NOMO-1 treated with DMSO at 0.1 percent for 48 hours (cell line): Measurements from ENCODE around the gene HECA.

Experiments
- DNase-seq: peaks from one replicate; lab custom pipeline; 2025; ENCODE audit not compliant: unreplicated experiment; lab: John Stamatoyannopoulos, UW

The HECA gene

GRCh38 chr6:139159016-139159415 lies 24.1 kb downstream of the HECA start:
- DNase-seq: no peak

DNA sequence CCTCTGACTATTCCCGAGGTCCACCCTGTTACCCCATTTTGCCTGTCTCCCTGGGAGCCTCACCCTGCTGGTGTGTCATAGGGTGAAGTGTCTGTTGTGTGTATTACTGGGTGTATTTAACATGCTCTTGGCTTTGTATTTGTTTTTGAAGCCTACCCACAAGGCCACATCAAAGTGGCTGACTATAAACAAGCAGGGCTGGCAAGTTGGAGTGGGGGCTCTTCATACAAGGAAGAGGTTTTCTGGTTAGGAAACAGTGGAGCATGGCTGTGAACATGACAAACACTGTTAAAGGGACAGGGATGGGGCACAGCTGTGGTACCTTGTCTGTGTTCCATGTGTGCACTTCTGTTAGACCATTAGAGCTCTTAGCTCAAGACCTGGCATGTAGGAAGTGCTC lies 26.3 kb downstream of the HECA start:
- no peak for DNase-seq

GRCh38 chr6:139161817-139162284 lies 27.0 kb downstream of the HECA start:
- peak; percentile 13 for DNase-seq

DNA sequence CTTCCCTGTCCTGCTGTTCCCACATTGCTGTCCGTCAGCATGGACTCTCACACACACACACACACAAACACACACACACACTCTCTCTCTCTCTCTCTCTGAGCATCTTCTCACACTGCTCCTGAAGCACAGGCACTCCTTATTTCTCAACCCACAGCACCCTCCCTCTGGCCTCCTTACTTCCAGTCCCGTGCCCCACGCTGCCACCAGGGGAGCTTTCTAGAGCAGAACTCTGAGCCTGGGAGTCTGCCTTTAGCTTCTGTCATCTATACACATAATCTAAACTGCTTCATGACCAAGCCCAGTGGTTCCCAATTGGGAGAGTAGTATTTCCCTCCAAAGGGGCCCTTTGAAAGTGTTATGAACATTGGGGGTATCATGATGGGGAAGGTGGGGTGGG lies 29.1 kb downstream of the HECA start:
- no peak for DNase-seq

- DNase-seq: peak; percentile 32
These were observed 30.4 kb downstream of the HECA start for GRCh38 chr6:139165324-139165723.

GRCh38 chr6:139166238-139166955 lies 31.5 kb downstream of the HECA start:
- no peak for DNase-seq

- DNase-seq: no peak
These were observed 32.1 kb downstream of the HECA start for GRCh38 chr6:139166956-139167313.

GRCh38 chr6:139172151-139172550 lies 37.3 kb downstream of the HECA start:
- DNase-seq: no peak

GRCh38 chr6:139172567-139172966 lies 37.7 kb downstream of the HECA start:
- no peak for DNase-seq

GRCh38 chr6:139173172-139173571 lies 38.3 kb downstream of the HECA start:
- no peak for DNase-seq

- no peak for DNase-seq
These were observed 38.9 kb downstream of the HECA start for GRCh38 chr6:139173822-139174221.

DNA sequence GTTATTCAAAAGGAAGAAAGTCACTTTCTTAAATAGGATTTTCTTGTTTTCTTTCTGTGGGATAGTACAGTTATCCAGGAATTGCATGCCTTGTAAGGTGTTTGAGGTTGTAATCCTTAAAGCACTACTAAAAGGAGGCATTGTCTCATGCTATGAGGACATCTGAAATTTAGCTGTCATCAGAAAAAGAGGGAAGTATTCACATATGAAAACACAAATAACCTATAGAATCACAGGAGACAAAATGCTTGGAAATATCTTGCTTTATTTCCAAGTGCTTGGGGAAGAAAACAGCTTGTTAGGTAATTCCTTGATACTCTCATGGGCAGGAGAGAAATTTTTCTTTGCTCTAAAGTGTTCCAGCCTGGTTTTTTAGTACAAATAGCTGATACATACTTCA lies 40.1 kb downstream of the HECA start:
- DNase-seq: peak; percentile 12

- peak; percentile 84 for DNase-seq
These were observed 40.6 kb downstream of the HECA start for GRCh38 chr6:139175389-139175948.

DNA sequence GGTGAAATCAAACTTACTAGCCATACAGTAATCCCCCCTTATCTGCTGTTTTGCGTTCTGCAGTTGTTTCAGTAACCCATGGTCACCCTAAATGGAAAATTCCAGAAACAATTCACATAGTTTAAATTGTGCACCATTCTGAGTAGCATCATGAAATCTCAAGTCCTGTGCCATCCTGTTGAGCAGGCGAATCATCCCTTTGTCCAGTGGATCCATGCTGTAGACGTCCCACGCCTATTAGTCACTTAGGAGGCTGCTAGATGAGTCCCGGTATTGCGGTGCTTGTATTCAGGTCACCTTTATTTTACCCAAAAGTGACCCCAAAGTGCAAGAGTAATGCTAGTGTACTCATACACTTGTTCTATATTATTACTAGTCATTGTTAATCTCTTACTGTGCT lies 46.4 kb downstream of the HECA start:
- no peak for DNase-seq

- no peak for DNase-seq
These were observed 49.2 kb downstream of the HECA start for GRCh38 chr6:139184047-139184446.

- DNase-seq: no peak
These were observed 49.6 kb downstream of the HECA start for GRCh38 chr6:139184459-139184858.

- DNase-seq: no peak
These were observed 51.4 kb downstream of the HECA start for GRCh38 chr6:139186242-139186641.

GRCh38 chr6:139186692-139187091 lies 51.8 kb downstream of the HECA start:
- no peak for DNase-seq

GRCh38 chr6:139187489-139187888 lies 52.6 kb downstream of the HECA start:
- DNase-seq: no peak

GRCh38 chr6:139189665-139190064 lies 54.8 kb downstream of the HECA start:
- DNase-seq: no peak

DNA sequence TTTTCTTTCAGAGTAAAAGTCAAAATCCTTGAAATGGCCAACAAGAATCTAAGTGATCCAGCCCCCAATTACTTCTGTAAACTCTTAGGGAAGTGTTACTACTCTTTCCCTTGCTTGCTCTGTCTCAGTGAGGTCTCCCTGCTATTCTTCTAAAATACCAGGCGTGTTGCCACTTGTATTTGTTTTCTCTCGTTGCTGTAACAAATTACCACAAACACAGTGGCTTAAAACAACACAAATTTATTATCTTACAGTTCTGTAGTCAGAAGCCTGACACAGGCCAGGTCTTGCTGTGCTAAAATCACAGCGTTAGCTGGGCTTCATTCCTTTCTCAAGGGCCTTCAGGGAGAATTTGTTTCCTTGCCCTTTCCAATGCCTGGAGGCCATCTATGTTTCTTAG lies 59.9 kb downstream of the HECA start:
- DNase-seq: no peak

DNA sequence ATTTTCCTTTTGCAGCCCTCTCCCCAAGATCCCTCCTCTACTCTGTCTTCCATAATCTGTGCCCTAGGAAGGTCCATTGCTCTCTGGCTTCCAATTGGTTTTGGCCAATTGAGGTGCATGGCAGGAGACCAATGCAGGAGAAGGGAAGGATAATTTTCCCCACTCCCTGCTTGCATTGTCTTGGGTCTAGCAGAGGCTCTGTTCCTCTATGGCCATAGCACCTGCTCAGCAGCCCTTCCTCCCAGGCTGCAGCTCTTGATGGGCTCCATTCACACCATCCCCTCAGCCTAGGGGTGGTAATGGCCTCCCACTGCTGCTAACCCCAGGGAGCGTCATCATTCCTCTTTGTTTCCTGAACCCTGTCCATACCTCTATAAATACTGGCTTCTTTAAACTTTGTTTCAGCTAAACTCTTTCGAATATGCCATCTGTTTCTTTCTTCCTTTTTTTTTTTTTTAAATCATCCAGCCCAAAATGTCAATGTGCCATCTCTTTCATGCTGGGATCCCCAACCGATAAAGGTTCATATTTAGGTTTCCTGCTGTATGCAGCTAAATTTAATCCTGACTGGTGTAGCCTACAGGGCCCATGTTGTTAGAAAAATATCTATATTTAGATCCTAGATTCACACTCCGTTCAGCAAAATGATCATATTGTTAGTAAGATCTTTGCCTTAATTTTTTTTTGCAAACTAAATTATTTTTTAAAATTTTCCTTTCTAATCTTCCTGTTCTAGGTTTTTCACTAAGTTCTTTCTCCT lies 63.8 kb downstream of the HECA start:
- no peak for DNase-seq
